ELF-1 (cell line): Measurements from ENCODE around the gene MOB3B.
"Not testable (repeated sequence)": the region's sequence is repeated elsewhere in the genome, so short reads cannot be mapped to it uniquely, and the experiment has no call there.

Experiments
- DNase-seq: peaks from one replicate; pipeline ENCODE4 v3.0.0-alpha.2; 2016; ENCODE audit warnings: low read depth, low spot score

The MOB3B gene

GRCh38 chr9:27448356-27448755 is 81.3 kb downstream of the MOB3B start:
- DNase-seq = not testable (repeated sequence)

- DNase-seq = no peak
Measured at GRCh38 chr9:27447031-27447683, 82.5 kb downstream of the MOB3B start.

GRCh38 chr9:27445688-27446087 is 83.9 kb downstream of the MOB3B start:
- DNase-seq = no peak

GRCh38 chr9:27445057-27445595 is 84.5 kb downstream of the MOB3B start:
- DNase-seq = no peak

- DNase-seq = no peak
Measured at GRCh38 chr9:27442464-27442863, 87.2 kb downstream of the MOB3B start.

GRCh38 chr9:27441741-27442070 is 87.9 kb downstream of the MOB3B start:
- no peak for DNase-seq

GRCh38 chr9:27440888-27441740 is 88.5 kb downstream of the MOB3B start:
- no peak for DNase-seq

DNA sequence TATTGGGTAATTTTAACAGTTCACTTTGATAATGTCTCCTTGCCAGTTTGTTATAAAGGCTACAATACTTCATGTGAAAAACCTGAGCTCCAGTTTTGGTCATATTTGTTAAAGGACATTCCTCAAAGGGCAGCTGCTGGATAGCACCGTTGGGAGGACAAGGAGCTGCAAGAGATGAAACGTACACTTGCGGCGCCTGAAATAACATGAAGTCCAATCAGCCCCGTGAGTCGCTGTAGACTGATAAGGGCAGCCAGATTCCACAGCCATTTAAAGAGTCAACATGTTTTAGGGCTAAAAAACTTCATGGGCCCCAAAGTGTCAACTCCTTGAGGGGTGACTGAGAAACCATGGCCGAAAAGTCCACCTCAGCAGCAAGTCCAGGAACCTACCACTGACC is 91.1 kb downstream of the MOB3B start:
- DNase-seq = no peak

DNA sequence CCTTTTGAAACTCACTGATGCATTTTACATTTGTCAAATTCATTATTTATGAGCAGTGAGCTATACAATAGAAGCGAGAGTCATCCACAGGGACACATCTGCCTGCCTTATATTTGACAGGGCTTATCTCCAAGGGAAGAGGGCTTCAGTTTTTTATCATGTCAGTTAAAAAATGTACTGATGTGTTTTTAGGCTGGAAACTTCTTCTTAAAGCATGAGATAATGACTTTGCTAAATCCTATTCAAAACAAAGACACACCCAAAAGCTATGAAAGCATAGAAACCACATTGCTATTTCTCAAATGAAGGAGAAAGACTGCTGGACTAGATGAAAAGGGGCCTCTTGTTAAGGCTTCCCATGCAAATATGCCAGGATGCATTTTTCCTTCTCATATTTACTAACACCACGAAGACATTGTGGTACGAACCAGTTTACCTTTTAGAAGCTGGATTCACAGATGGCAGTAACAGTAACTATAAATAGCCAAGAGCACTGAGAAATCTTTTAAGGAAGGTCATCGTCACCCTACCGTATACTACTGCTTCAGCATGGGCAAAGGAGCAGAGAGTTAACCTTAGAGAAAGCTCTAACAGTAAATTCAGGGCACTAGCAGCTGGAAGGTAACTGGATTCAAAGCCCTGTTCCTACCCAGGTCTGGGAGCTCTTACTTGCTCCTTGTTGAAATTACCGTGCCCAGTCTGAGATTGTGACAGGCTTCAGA is 91.8 kb downstream of the MOB3B start:
- no peak for DNase-seq

DNA sequence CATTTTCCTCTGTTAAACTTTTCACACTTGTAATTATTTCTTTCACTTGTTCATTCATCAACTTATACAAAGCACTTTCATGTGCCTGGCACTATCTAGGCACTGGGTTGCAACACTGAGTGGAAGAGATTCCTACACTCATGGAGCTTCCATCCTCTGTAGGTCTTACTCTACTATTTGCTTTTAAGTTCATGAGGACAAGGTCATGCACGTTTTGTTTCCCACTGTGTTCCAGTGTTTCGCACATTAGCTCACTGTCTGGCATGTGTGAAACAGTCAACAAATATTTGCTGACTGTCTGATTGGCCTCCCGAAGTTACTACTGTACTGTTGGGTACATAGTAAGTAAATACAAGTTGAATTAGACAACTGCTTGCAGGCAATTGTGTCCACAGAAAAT is 93.4 kb downstream of the MOB3B start:
- no peak for DNase-seq

DNA sequence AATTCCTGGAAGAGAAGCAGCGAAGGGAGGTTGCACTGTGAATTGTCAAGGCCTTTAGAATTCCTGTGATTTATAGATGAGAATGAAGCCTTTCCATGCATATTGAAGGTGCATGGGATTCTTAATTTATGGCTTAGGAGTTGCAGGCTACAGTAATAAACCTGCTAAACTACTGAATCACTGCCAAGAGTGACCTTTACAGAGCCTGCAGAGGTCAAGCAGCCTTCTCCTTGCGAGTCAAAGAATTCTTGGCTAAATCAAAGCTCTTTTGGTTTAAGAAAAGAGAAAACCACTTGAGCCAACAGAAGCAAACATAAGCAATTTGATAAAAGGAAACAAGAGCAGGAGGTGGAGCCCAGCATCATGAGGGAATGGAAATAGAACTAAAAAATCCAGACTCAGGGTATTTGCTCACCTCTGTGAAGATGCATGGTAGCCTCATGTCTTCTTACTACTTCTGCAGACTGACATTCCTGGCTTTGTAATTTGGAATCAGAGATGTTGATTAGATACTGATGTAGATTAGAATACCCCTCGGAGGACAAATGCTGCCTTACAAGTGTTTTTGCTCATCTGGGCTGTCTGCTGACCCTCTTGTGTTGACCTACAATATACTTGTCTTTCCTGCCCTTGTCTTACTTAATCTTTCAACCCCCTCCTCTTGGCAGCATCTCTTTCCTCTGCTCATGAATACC is 95.8 kb downstream of the MOB3B start:
- DNase-seq = no peak

DNA sequence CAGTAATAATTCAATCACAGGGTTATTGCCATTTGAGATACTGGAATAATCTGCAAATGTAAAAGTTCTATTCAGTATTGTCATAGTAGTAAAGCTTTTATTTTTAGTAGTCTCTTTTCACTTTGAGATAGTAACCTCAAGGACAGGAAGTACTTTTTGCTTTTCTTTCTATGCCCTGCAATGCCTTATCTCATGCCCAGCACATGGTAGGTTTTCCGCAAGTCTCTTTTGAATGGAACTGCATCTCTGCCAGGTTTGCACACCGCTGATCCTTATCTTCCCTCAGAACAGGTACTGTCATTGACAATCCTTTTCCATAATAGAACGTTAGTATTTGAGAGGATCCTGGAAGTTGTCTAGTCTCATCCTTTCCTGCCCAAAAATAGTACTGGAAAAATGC is 97.3 kb downstream of the MOB3B start:
- DNase-seq = no peak

- DNase-seq = peak; percentile 30
Measured at GRCh38 chr9:27431543-27432147, 98.0 kb downstream of the MOB3B start.

- DNase-seq = peak; percentile 38
Measured at GRCh38 chr9:27430750-27431535, 98.7 kb downstream of the MOB3B start.

GRCh38 chr9:27429917-27430316 is 99.7 kb downstream of the MOB3B start:
- peak; percentile 33 for DNase-seq

GRCh38 chr9:27429436-27429835 is 100.2 kb downstream of the MOB3B start:
- DNase-seq = no peak

DNA sequence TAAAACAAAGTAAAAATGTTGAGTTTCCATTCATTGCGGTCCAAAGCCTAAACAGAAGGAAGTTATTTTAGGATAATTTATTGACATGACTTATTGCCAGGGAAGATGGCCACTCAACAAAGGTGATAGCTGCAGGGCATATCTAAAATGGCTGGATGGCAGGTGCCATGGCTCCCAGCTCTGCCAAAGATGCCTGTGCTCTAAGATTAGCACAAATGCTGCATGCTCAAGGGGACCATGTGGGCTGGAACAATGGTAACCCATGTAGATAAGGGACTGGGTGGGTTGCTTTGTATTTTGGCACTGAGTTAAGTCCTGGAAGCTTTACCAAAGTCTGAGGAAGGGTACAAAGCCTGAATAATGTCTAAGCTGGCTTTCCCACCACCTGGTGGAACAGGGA is 101.1 kb downstream of the MOB3B start:
- DNase-seq = no peak

DNA sequence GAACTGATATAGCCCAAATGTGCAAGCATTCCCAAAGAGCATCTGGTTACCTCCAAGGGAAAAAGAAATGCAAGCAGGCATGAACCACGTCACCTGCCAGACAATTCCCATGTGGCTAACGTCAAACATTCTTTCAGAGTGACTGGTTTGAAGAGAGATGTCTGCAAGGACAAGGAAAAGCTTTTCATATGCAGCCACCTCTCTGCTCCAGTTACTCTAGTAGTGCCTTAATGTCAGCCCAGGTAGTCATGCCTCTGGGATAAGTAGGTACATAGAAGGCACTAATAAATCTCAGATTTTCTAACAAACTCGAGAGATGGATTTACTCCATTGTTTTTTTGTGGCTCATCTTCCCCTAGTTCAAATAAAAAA is 102.4 kb downstream of the MOB3B start:
- peak; percentile 79 for DNase-seq

DNA sequence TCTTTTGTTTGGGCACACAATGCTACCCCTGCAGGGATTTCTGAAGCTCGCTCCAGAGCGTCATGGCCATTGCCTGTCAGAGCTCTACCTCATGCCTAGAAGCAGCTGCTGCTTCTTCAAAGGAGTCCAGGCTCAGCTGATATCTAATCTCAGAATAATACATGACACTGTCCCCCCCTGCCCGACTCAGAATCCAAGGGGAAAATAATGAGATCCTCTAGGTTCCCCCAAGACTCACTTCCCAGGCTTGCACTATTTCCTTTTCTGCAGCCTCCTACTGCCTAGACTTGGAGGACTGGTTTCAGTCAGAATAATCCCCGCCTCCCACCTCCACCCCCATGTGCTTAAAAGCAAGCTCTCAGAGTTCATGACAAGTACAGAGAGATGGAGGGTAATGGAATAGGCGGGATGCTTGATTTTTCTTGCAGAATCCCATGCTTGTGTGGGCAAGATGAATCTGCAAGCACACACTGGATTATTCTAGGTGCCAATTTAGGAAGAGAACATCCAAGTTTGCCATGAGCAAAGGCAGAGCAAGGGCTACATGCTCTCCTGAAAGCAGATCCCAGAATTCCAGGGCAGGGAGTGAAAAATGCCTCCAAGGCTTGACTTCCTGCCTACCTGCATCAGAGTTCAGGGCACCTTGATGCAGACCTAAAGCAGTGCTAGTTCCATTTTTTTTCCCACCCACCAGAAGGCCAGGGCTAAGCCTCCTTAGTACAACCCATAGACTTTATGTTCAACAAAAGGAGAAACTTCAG is 102.9 kb downstream of the MOB3B start:
- DNase-seq = peak; percentile 67
